HG03066 (cell line): ENCODE measurements around the gene TAF11L11.
"Not testable (repeated sequence)": the region's sequence is repeated elsewhere in the genome, so short reads cannot be mapped to it uniquely, and the experiment has no call there.

Experiments used
- ATAC-seq: cut with Tn5 transposase; IDR thresholded peaks from one replicate; pipeline ENCODE4 v1.9.1; 2021; ENCODE audit warnings: low read depth; ENCODE audit not compliant: unreplicated experiment

The TAF11L11 gene

GRCh38 chr5:17603880-17604279, at the start of gene TAF11L11:
TSS of gene TAF11L11 (plus strand) at chr5:17604183.
- ATAC-seq, result not testable (repeated sequence)

DNA sequence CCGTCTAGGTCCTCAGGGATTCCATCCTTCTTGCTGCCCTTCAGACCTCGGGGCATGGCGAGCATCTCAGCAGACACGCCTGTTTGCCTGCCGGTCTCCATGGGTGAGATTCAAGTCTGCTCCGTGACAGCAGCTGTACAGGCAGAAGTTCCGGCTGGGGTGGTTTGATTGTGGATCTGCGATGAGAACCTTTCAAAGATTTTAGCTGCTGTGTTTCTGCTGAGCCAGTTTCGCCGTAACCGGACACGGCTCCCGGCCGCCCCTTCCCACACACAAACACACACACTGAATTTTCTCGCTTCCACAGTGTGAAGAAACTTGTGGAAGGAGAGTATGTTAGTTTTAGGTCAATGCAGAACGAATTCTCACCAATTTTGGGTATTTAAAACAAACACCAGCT, 18.3 kb upstream of the TAF11L11 start, which contains the start of gene TAF11L7:
TAF11L7 (minus strand) TSS at position 101 of the 400 bp plus-strand sequence.
- ATAC-seq, result not testable (repeated sequence)

GRCh38 chr5:17590860-17591259, 13.1 kb upstream of the TAF11L11 start, which contains the start of gene TAF11L8:
TSS of gene TAF11L8 (minus strand) at chr5:17590960.
- not testable (repeated sequence) for ATAC-seq

DNA sequence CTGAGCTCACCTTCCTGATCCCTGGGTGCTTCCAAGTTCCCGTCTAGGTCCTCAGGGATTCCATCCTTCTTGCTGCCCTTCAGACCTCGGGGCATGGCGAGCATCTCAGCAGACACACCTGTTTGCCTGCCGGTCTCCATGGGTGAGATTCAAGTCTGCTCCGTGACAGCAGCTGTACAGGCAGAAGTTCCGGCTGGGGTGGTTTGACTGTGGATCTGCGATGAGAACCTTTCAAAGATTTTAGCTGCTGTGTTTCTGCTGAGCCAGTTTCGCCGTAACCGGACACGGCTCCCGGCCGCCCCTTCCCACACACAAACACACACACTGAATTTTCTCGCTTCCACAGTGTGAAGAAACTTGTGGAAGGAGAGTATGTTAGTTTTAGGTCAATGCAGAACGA, 9.7 kb upstream of the TAF11L11 start, which contains the start of gene TAF11L9:
TAF11L9 (minus strand) TSS at position 140 of the 400 bp plus-strand sequence.
- ATAC-seq, result not testable (repeated sequence)

GRCh38 chr5:17597728-17598127, 6.3 kb upstream of the TAF11L11 start, which contains the start of gene TAF11L10:
TSS of gene TAF11L10 (minus strand) at chr5:17597828.
- not testable (repeated sequence) for ATAC-seq

DNA sequence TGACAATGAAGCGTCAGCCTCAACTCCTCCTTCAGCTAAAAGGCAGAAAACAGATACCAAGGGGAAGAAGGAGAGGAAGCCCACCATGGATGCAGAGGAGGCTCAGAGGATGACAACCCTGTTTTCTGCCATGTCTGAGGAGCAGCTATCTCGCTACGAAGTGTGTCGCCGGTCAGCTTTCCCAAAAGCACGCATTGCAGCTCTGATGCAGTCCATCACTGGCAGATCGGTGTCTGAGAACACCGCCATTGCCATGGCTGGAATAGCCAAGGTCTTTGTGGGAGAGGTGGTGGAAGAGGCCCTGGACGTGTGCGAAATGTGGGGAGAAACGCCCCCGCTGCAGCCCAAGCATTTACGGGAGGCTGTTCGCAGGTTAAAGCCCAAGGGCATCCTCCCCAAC, 968 bp downstream of the TAF11L11 start:
- ATAC-seq, result no peak

DNA sequence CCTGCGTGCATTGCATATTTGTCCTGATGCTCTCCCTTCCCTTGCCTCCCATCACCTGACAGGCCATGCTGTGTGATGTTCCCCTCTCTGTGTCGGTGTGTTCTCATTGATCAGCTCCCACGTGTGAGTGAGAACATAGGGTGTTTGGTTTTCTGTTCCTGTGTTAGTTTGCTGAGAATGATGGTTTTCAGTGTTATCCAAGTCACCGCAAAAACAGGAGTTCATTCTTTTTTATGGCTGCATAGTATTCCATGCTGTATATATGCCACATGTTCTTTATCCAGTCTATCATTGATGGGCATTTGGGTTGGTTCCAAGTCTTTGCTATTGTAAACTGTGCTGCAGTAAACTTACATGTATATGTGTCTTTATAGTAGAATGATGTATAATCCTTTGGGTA, 3.5 kb downstream of the TAF11L11 start:
- ATAC-seq, result not testable (repeated sequence)

DNA sequence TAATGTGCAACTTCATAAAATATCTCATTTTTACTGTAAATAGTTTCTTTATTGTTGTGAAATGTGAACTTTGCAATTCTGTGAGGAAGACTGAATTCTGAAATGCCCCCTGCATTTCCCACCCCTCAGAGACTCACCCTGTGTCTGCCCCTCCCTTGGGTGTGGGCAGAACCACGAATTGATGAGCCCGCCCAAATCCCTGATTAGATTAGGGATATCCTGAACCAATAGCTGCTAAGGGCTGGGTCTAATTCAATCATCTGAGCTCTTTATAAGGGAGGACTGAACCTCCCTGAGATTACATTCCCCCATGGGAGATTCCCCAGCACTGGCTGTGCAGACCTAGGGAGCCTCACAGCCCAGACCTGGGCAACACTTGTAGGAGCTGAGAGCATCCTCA, 6.1 kb downstream of the TAF11L11 start, which contains the start of gene TAF11L12:
TAF11L12 (plus strand) TSS at position 301 of the 400 bp plus-strand sequence.
- not testable (repeated sequence) for ATAC-seq

GRCh38 chr5:17614872-17615605, 11.1 kb downstream of the TAF11L11 start:
- ATAC-seq, result no peak

GRCh38 chr5:17619354-17619753, 15.4 kb downstream of the TAF11L11 start:
- no peak for ATAC-seq

DNA sequence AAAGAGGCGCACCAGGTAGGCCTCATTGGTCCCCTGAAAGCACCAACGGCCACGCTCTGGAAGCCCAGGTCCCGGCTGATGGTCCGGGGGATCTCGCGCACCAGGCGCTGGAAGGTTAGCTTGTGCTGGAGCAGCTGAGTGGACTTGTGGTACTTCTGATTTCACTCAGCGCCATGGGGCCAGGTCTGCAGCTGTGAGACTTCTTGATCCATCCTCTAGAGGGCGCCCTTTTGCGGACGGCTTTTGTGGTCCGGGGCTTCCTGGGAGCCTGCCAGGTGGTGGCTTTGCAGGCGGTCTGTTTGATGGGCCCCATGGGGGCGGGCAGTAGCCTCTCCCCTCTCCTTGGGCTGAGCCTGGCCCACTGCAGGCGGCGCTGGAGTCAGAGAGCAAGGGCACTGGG, 16.6 kb downstream of the TAF11L11 start:
- ATAC-seq, result no peak

GRCh38 chr5:17625686-17626085, 21.7 kb downstream of the TAF11L11 start:
- no peak for ATAC-seq

GRCh38 chr5:17631788-17632187, 27.8 kb downstream of the TAF11L11 start, which contains the start of gene TAF11L13:
TSS of gene TAF11L13 (plus strand) at chr5:17632088.
- ATAC-seq, result not testable (repeated sequence)

- ATAC-seq, result no peak
These were observed 30.2 kb downstream of the TAF11L11 start, which contains the start of gene TAF11L14 for GRCh38 chr5:17634160-17634559. TSS of gene TAF11L14 (plus strand) at chr5:17634460.

GRCh38 chr5:17649232-17649631, 45.2 kb downstream of the TAF11L11 start:
- not testable (repeated sequence) for ATAC-seq

GRCh38 chr5:17655201-17655759, 51.3 kb downstream of the TAF11L11 start:
- not testable (repeated sequence) for ATAC-seq
